Esophagus squamous epithelium (tissue), 4 donors: ENCODE results near the gene HOPX.

Source experiments
- POLR2A ChIP-seq, 4 donors: fragments of 450-650 bp; IDR thresholded peaks; one replicate each; pipeline ENCODE4 v1.6.1; 2017; ENCODE audit warnings: antibody characterized with exemption in 4 of 4, mild to moderate bottlenecking in 4 of 4, moderate library complexity in 3 of 4
- TF ChIP-seq, protein P1 (sequence below), 6 experiments: fragments of 450-650 bp in 4 of 6; fragments of 200-600 bp in 2 of 6; sonication (generic) in 2 of 6; IDR thresholded peaks; one replicate each; pipeline ENCODE4 v1.5.1; 2016 to 2019; ENCODE audit warnings: antibody characterized with exemption in 6 of 6, mild to moderate bottlenecking in 4 of 6, moderate library complexity in 4 of 6

DNA sequence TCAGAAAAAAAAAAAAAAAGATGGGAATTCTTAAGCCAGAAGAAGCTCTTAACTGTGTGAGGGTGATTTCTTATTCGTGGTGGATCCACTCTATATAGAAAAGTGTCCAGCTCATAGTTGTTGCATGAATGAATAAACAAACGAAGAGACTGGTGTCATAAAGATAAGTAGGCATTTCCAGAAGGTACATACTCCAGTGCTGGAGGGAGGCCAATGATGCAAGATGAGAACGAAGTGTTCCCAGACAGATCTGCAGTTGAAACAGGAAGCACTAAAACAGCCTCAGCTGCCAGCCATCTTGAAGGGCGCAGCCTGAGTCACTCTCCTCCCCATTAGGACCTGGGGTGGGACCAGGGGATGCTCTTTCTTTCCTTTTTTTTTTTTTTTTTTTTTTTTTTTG lies 47.4 kb upstream of the HOPX start:
- TF ChIP-seq, protein P1, sequence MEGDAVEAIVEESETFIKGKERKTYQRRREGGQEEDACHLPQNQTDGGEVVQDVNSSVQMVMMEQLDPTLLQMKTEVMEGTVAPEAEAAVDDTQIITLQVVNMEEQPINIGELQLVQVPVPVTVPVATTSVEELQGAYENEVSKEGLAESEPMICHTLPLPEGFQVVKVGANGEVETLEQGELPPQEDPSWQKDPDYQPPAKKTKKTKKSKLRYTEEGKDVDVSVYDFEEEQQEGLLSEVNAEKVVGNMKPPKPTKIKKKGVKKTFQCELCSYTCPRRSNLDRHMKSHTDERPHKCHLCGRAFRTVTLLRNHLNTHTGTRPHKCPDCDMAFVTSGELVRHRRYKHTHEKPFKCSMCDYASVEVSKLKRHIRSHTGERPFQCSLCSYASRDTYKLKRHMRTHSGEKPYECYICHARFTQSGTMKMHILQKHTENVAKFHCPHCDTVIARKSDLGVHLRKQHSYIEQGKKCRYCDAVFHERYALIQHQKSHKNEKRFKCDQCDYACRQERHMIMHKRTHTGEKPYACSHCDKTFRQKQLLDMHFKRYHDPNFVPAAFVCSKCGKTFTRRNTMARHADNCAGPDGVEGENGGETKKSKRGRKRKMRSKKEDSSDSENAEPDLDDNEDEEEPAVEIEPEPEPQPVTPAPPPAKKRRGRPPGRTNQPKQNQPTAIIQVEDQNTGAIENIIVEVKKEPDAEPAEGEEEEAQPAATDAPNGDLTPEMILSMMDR (IDR thresholded peaks at IDR 0.05), result no peak
- no peak for TF ChIP-seq POLR2A (IDR thresholded peaks at IDR 0.05)
